Lower lobe of right lung (tissue), 2 donors: ENCODE measurements around the gene SOX6. TPM values are rescaled to one million over a fixed set of nuclear protein-coding genes. Genes with fewer than 3 reads are reported as not detected.

Experiments
- ATAC-seq, 2 donors: fragments of 200-7000 bp; cut with Tn5 transposase; one replicate each; pipeline ENCODE4 v1.9.1; 2020 to 2022; ENCODE audit warnings: mild to moderate bottlenecking in 2 of 2, moderate library complexity in 2 of 2
- DNase-seq: peaks from one replicate; pipeline ENCODE4 v3.0.0-alpha.2; 2020
- H3K27ac ChIP-seq: fragments of 200-600 bp; one replicate; pipeline ENCODE4 v1.8.0; 2022
- H3K27me3 ChIP-seq: fragments of 200-600 bp; one replicate; pipeline ENCODE4 v1.8.0; 2022; ENCODE audit warnings: low read depth
- H3K36me3 ChIP-seq: fragments of 200-600 bp; one replicate; pipeline ENCODE4 v1.8.0; 2022; ENCODE audit warnings: mild to moderate bottlenecking
- H3K4me1 ChIP-seq: fragments of 200-600 bp; one replicate; pipeline ENCODE4 v1.8.0; 2022
- H3K4me3 ChIP-seq: fragments of 200-600 bp; one replicate; pipeline ENCODE4 v1.8.0; 2022; ENCODE audit warnings: mild to moderate bottlenecking
- H3K9me3 ChIP-seq: fragments of 200-600 bp; one replicate; pipeline ENCODE4 v1.8.0; 2022
- intact Hi-C: fragments of 100-400 bp; cut with DNase I; formaldehyde crosslinking; loops from one replicate; pipeline ENCODE4 v1.11.0; 2022
- total RNA-seq: library from RNA; stranded (reverse); fragmentation: NEBNext Ultra II Directional; extraction: Animal tissue kit (Norgen Biotek cat#: 25700); gene quantifications from one replicate; pipeline ENCODE4 v1.2.1, GENCODE V29; 2021
- TF ChIP-seq, protein P1 (sequence below): fragments of 200-600 bp; IDR thresholded peaks from one replicate; pipeline ENCODE4 v1.8.0; 2022; ENCODE audit warnings: antibody characterized with exemption, mild to moderate bottlenecking
- donor health status: DM: no; HTN: yes; CAD: no; lungs with severe emphysema.

SOX6 gene
- total RNA-seq, 1 donor from 2014 or later, result 4.8 TPM

DNA sequence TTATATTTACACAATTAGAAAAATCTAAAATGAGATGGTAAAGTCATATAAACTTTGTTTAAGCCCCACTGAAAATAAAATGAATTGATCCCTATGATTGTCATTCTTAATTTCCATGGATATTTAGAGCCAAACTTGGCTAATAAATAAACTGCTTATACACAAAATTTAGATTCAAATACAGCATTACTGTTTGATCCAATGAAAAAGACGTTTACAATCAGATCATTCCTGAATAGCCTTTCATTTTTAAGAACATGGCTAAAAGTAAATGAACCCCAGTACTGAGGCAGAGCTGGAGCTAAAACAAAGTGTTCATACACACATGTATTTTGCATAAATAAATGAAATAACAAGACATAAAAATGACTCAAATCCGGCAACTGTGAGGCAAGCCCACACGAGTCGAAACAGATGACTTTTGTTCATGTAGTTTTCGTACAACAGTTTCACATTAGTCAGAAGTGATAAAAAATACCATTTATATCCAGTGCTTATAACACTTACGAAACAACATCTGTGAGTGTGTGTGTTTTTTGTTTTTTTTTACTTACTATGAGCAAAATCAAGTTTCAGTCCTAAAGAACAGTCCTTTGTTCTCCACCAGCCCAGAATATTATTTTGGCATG, 386.5 kb downstream of the SOX6 start:
- H3K4me1 ChIP-seq, result peaks cover 33% of the 10 kb centered on the region
- no peak overlapping the region for H3K27ac ChIP-seq
- intact Hi-C loops, result no loop called here
- H3K27me3 ChIP-seq, result no peaks in the 10 kb centered on the region
- H3K9me3 ChIP-seq, result no peaks in the 10 kb centered on the region
- no peak for DNase-seq
- TF ChIP-seq, protein P1, sequence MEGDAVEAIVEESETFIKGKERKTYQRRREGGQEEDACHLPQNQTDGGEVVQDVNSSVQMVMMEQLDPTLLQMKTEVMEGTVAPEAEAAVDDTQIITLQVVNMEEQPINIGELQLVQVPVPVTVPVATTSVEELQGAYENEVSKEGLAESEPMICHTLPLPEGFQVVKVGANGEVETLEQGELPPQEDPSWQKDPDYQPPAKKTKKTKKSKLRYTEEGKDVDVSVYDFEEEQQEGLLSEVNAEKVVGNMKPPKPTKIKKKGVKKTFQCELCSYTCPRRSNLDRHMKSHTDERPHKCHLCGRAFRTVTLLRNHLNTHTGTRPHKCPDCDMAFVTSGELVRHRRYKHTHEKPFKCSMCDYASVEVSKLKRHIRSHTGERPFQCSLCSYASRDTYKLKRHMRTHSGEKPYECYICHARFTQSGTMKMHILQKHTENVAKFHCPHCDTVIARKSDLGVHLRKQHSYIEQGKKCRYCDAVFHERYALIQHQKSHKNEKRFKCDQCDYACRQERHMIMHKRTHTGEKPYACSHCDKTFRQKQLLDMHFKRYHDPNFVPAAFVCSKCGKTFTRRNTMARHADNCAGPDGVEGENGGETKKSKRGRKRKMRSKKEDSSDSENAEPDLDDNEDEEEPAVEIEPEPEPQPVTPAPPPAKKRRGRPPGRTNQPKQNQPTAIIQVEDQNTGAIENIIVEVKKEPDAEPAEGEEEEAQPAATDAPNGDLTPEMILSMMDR, result no peak
- H3K36me3 ChIP-seq, result no peaks in the 10 kb centered on the region
- no peak for ATAC-seq
- H3K4me3 ChIP-seq, result no peak overlapping the region

DNA sequence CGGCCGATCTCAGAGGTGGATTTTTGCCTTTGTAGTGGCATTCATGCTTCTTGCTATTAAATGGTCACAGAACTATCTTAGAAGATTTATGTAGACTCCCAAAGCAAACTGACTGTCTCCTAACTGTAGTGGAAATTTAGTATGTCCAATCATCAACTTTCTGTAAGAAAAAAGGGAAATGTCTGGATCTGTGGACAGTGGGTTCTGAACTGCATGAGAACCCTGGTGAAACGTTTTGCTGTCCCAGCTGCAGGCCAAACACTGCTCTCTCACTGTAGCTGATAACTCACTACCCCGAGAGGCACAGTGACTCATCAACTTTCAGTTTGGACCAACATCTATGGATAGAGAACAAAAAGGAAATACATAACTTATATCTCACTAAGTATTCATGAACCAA, 387.1 kb downstream of the SOX6 start:
- Histone ChIP-seq H3K9me3 (no peaks in the 10 kb centered on the region), H3K27ac (peak overlapping the region; percentile 79), H3K4me3 (no peak overlapping the region), H3K36me3 (no peaks in the 10 kb centered on the region), H3K4me1 (peaks cover 33% of the 10 kb centered on the region), H3K27me3 (no peaks in the 10 kb centered on the region)
- TF ChIP-seq, protein P1, result no peak
- DNase-seq (no peak), ATAC-seq (peak; percentile 68 to 84)
- intact Hi-C loops, result no loop called here

DNA sequence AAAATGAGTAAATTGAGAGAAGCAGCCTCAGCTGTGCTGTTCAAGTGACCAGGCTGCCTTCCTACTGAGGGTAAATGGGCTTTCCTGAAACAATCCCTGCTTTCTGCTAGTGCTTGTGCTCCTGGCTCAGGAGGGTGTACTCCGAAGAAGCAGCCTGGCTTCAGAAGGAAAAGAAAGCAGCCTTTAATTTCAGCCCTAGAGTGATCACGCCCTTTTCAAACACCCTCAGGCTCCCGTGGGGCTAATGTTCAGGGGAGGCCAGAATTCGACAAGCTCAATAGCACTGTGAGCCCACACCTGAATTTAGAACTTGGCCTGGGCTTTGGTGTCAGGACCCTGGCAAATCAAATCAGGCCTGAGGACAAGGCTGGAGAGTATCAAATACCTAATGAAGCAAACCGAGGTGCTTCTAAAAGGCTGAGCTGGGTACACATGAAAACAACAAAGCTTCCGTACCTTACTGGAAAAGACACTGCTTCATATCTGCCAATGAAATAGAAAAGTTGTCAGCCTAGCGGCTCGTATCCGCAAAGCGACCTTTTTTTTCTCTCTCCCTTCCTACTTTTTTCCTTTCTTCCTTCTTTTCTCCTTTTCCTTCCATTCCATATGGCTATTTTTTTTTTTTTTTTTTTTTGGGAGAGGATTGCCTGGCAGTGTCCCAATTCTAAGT, 387.8 kb downstream of the SOX6 start:
- no peak for DNase-seq
- TF ChIP-seq, protein P1, result no peak
- Histone ChIP-seq H3K9me3 (no peaks in the 10 kb centered on the region), H3K36me3 (no peaks in the 10 kb centered on the region), H3K4me3 (no peak overlapping the region), H3K4me1 (peaks cover 33% of the 10 kb centered on the region), H3K27me3 (no peaks in the 10 kb centered on the region), H3K27ac (peak overlapping the region; percentile 79)
- intact Hi-C loops, result no loop called here
- ATAC-seq, result peak in 1 of 2 donors; percentile 9

DNA sequence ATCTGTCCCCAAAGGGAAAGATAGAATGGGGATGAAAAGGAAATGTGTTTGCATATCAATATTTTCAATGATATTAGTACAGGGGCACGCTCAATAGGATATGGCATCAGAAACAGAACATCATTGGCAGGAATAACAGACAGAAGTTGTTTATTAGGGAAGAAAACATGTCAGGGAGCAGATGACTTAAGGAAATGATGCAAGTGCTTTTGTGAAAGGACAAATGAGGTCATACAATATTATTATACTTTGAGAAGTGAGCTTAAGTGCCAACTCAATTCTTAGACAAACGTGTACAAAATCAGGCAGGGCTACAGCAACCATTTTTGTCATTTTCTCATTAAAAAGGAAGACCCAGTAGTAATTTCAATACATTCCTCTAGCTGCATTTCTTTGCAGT, 388.4 kb downstream of the SOX6 start:
- Histone ChIP-seq H3K27ac (peak overlapping the region; percentile 79), H3K27me3 (no peaks in the 10 kb centered on the region), H3K4me1 (peaks cover 33% of the 10 kb centered on the region), H3K4me3 (no peak overlapping the region), H3K36me3 (no peaks in the 10 kb centered on the region), H3K9me3 (no peaks in the 10 kb centered on the region)
- DNase-seq, result no peak
- TF ChIP-seq, protein P1, result no peak
- intact Hi-C loops, result no loop called here
- ATAC-seq, result peak; percentile 9 to 54

DNA sequence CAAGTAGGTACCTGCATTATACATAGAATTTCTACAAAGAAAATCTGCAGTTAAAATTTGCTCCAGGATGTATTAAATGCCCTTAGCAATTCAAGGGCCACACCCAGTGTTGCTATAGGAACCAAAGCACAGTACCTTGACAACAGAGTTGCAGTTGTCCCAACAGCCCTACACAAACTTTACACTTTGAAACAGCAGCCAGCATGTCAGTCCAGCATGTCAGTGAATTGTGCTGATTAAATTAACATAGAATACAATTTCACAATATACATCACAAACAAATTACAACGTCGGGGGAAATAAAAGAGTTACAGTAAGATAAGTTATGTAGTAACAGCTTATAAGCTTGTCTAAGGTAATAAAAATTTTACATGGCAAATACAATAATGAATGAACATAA, 389.2 kb downstream of the SOX6 start:
- ATAC-seq (peak; percentile 66 to 71), DNase-seq (no peak)
- TF ChIP-seq, protein P1, result no peak

More for the DNA sequence above, 389.2 kb downstream of the SOX6 start:
- Histone ChIP-seq H3K4me3 (no peak overlapping the region), H3K36me3 (no peaks in the 10 kb centered on the region), H3K4me1 (peaks cover 33% of the 10 kb centered on the region), H3K27me3 (no peaks in the 10 kb centered on the region), H3K27ac (peak overlapping the region; percentile 79), H3K9me3 (no peaks in the 10 kb centered on the region)
- intact Hi-C loops, result no loop called here
